CD4-positive, alpha-beta T cell (primary cell): ENCODE measurements around the gene MRGPRD. TPM values are rescaled to one million over a fixed set of nuclear protein-coding genes. Genes with fewer than 3 reads are reported as not detected.
A peak's percentile ranks its signal among the peaks of the same experiment; 100 is the strongest.

Experiments used
- ATAC-seq: fragments of 200-7000 bp; cut with Tn5 transposase; one replicate; pipeline ENCODE4 v1.10.0; 2022; ENCODE audit warnings: mild to moderate bottlenecking; ENCODE audit not compliant: poor library complexity
- CTCF ChIA-PET: fragments of 350-600 bp; sonication (Branson Sonifier 250); formaldehyde crosslinking; loops from one replicate; lab custom pipeline; 2021; ENCODE audit warnings: antibody characterized with exemption, inconsistent platforms; lab: Charles Lee
- POLR2A ChIA-PET: fragments of 350-600 bp; sonication (Branson Sonifier 250); formaldehyde crosslinking; loops from one replicate; lab custom pipeline; 2021; ENCODE audit warnings: antibody characterized with exemption, inconsistent platforms; lab: Charles Lee
- DNase-seq, 14 experiments: peaks; one replicate each; pipeline ENCODE4 v3.0.0-alpha.2; 2013 to 2020; ENCODE audit warnings: mixed read lengths in 2 of 14
- H3K27ac ChIP-seq, 2 donors: one replicate each; pipeline versions ENCODE4 v1.5.1 to v1.7.0; 2013; ENCODE audit warnings: low read length in 2 of 2, low read depth in 1 of 2, mild to moderate bottlenecking in 1 of 2
- H3K27me3 ChIP-seq, 2 experiments: 1 replicate in 1 of 2; 2 replicates in 1 of 2; pipeline versions ENCODE4 v1.6.1 to v1.7.0; 2013; ENCODE audit warnings: low read length in 2 of 2, control low read depth in 1 of 2, mild to moderate bottlenecking in 1 of 2, moderate library complexity in 1 of 2; ENCODE audit not compliant: insufficient read depth in 2 of 2, control insufficient read depth in 1 of 2
- H3K36me3 ChIP-seq: one replicate; pipeline ENCODE4 v1.6.1; 2013; ENCODE audit warnings: low read length, control low read depth; ENCODE audit not compliant: insufficient read depth
- H3K4me1 ChIP-seq: one replicate; pipeline ENCODE4 v1.6.1; 2013; ENCODE audit warnings: low read length, control low read depth; ENCODE audit not compliant: insufficient read depth
- H3K4me3 ChIP-seq: one replicate; pipeline ENCODE4 v1.5.1; 2013; ENCODE audit warnings: mild to moderate bottlenecking, low read length, moderate library complexity
- H3K9me3 ChIP-seq, 2 experiments: 1 replicate in 1 of 2; 2 replicates in 1 of 2; pipeline versions ENCODE4 v1.6.1 to v1.7.0; 2013; ENCODE audit warnings: low read length in 2 of 2, mild to moderate bottlenecking in 2 of 2, control low read depth in 1 of 2, moderate library complexity in 1 of 2; ENCODE audit not compliant: control insufficient read depth in 1 of 2, insufficient read depth in 1 of 2
- H3K27ac Mint-ChIP-seq: one replicate; pipeline ENCODE4 v1.8.0; 2020; ENCODE audit warnings: mixed read lengths
- H3K27me3 Mint-ChIP-seq: one replicate; pipeline ENCODE4 v1.8.0; 2021; ENCODE audit warnings: mixed read lengths
- H3K36me3 Mint-ChIP-seq: one replicate; pipeline ENCODE4 v1.8.0; 2021; ENCODE audit warnings: low read depth, mixed read lengths
- H3K4me1 Mint-ChIP-seq: one replicate; pipeline ENCODE4 v1.8.0; 2021; ENCODE audit warnings: low read depth, mixed read lengths
- H3K4me3 Mint-ChIP-seq: one replicate; pipeline ENCODE4 v1.8.0; 2020; ENCODE audit warnings: mild to moderate bottlenecking, mixed read lengths
- H3K9me3 Mint-ChIP-seq: one replicate; pipeline ENCODE4 v1.8.0; 2020; ENCODE audit warnings: mixed read lengths
- intact Hi-C, 2 experiments: fragments of 100-400 bp; cut with DNase I in 1 of 2; cut with micrococcal nuclease in 1 of 2; formaldehyde crosslinking; loops; one replicate each; pipeline versions ENCODE4 v1.15.1 to v1.9.0; 2023 to 2025; cut with DNase I, micrococcal nuclease
- polyA plus RNA-seq, 2 donors: library from polyadenylated mRNA; unstranded; fragments of 120-200 nt; gene quantifications; one replicate each; pipeline ENCODE4 v1.2.1, GENCODE V29; 2013
- total RNA-seq, 174 experiments: library from RNA in 2 of 174; stranded (reverse) in 2 of 174; gene quantifications; one replicate each; pipeline ENCODE4 v1.2.3 and lab custom pipeline; 2021 to 2026
- TF ChIP-seq, protein P1 (sequence below): fragments of 200-600 bp; IDR thresholded peaks from one replicate; pipeline ENCODE4 v1.8.0; 2022; ENCODE audit warnings: antibody characterized with exemption, mild to moderate bottlenecking

MRGPRD gene, protein sequence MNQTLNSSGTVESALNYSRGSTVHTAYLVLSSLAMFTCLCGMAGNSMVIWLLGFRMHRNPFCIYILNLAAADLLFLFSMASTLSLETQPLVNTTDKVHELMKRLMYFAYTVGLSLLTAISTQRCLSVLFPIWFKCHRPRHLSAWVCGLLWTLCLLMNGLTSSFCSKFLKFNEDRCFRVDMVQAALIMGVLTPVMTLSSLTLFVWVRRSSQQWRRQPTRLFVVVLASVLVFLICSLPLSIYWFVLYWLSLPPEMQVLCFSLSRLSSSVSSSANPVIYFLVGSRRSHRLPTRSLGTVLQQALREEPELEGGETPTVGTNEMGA
- not detected for total RNA-seq
- polyA plus RNA-seq (2013, experiment 1 of 2): 1.1 TPM
- 0.64 TPM for polyA plus RNA-seq (2013, experiment 2 of 2)
- total RNA-seq (lab: John Stamatoyannopoulos, UW): 0 to 0.05 (median 0) reads per million in 172 experiments

DNA sequence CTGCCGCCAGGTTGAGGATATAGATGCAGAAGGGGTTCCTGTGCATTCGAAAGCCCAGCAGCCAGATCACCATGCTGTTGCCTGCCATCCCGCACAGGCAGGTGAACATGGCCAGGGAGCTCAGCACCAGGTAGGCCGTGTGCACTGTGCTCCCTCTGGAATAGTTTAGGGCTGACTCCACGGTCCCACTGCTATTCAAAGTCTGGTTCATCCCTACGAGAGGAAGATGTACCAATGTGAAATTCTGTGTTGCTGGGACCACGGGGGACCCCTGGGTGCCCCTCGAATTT lies at the start of gene MRGPRD:
Gene MRGPRD (minus strand): TSS at position 211 of the 290 bp plus-strand sequence. CDS start 0 bp downstream, at position 211.
- no peaks in the 10 kb centered on the region for H3K27me3 ChIP-seq
- H3K27ac ChIP-seq: no peak within 1 kb of the TSS
- Mint-ChIP-seq H3K9me3 (peaks cover 6% of the 10 kb centered on the region), H3K4me3 (no peak within 1 kb of the TSS), H3K27me3 (peaks cover 13% of the 10 kb centered on the region), H3K36me3 (no peaks in the 10 kb centered on the region), H3K27ac (no peak within 1 kb of the TSS), H3K4me1 (no peaks in the 10 kb centered on the region)
- DNase-seq (no peak), ATAC-seq (no peak)
- intact Hi-C loops: no loop called here
- H3K4me3 ChIP-seq: no peak within 1 kb of the TSS
- CTCF ChIA-PET: interaction anchor here (0.9 kb wide), 1 partner anchor 11 kb away, joined by 3 read pairs; no protein-coding TSS in a partner anchor
- H3K4me1 ChIP-seq: no peaks in the 10 kb centered on the region
- H3K9me3 ChIP-seq: no peaks in the 10 kb centered on the region
- POLR2A ChIA-PET: no interaction called here
- H3K36me3 ChIP-seq: no peaks in the 10 kb centered on the region
- TF ChIP-seq, protein P1, sequence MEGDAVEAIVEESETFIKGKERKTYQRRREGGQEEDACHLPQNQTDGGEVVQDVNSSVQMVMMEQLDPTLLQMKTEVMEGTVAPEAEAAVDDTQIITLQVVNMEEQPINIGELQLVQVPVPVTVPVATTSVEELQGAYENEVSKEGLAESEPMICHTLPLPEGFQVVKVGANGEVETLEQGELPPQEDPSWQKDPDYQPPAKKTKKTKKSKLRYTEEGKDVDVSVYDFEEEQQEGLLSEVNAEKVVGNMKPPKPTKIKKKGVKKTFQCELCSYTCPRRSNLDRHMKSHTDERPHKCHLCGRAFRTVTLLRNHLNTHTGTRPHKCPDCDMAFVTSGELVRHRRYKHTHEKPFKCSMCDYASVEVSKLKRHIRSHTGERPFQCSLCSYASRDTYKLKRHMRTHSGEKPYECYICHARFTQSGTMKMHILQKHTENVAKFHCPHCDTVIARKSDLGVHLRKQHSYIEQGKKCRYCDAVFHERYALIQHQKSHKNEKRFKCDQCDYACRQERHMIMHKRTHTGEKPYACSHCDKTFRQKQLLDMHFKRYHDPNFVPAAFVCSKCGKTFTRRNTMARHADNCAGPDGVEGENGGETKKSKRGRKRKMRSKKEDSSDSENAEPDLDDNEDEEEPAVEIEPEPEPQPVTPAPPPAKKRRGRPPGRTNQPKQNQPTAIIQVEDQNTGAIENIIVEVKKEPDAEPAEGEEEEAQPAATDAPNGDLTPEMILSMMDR: no peak

DNA sequence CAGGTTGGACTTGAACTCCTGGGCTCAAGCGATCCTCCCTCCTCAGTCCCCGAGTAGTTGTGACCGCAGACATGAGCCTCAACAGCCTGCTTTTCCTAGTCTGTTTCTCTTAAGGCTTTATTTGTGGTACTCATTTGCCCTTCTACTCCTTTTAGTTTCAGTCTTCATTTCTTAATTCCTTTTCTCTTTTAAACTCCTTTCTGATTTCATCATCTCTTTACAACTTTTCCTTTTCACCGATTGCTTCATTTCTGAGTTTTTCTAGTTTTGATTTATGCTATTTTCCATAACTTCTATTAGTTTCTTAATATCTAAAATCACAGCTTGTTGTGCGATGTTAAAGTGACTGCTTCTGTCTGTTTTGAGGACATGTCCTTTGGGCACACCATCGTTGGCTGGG lies 49.5 kb upstream of the MRGPRD start:
- POLR2A ChIA-PET: no interaction called here

DNA sequence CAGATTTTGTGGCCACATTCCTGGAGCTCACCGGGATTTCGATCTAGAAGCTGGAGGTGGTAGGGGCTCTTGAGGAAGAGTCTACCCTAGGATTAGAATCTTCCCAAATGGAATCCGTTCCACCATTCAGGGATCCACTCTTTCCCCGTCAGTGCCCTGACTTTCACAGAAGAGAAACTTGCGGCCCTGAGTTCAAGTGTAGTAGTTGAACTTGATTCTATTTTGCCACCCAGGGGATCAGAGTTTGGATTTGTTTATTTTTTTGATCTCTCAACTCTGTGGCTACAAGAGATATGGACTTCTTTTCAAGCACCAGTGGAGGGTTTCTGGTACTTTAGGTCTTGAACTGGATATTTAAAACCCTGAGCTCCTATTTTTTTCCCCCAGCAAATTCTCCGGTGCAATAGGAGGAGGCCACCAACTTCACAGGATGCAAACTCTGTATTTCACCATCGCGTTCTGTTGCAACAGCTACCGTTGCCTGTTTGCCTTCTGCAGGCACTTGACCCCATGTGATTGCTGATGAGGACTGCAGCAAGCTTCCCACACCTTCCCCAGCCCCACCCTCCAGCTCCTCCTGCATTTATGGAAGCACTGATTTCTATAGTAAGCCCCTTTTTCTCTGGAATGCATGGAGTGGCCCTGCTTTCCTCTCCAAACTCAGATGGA lies 47.1 kb upstream of the MRGPRD start:
- Mint-ChIP-seq H3K36me3 (no peaks in the 10 kb centered on the region), H3K4me3 (no peak overlapping the region), H3K27me3 (no peaks in the 10 kb centered on the region), H3K4me1 (no peaks in the 10 kb centered on the region), H3K9me3 (no peaks in the 10 kb centered on the region), H3K27ac (no peak overlapping the region)
- ChIA-PET POLR2A (no interaction called here), CTCF (no interaction called here)
- ATAC-seq (no peak), DNase-seq (peak in 1 of 14 experiments; percentile 17)
- intact Hi-C loops: no loop called here
- H3K4me3 ChIP-seq: no peak overlapping the region
- H3K9me3 ChIP-seq: no peaks in the 10 kb centered on the region
- TF ChIP-seq, protein P1: no peak
- no peaks in the 10 kb centered on the region for H3K4me1 ChIP-seq
- no peaks in the 10 kb centered on the region for H3K36me3 ChIP-seq
- no peaks in the 10 kb centered on the region for H3K27me3 ChIP-seq
- no peak overlapping the region for H3K27ac ChIP-seq

More for the DNA sequence above, 49.5 kb upstream of the MRGPRD start:
- H3K27ac Mint-ChIP-seq: no peak overlapping the region
- no peaks in the 10 kb centered on the region for H3K36me3 ChIP-seq
- intact Hi-C loops: no loop called here
- H3K9me3 ChIP-seq: no peaks in the 10 kb centered on the region
- TF ChIP-seq, protein P1: no peak
- H3K36me3 Mint-ChIP-seq: no peaks in the 10 kb centered on the region
- no peak overlapping the region for H3K27ac ChIP-seq
- H3K9me3 Mint-ChIP-seq: no peaks in the 10 kb centered on the region
- H3K4me1 Mint-ChIP-seq: no peaks in the 10 kb centered on the region
- no peak overlapping the region for H3K4me3 ChIP-seq
- H3K27me3 ChIP-seq: no peaks in the 10 kb centered on the region
- H3K4me1 ChIP-seq: no peaks in the 10 kb centered on the region
- CTCF ChIA-PET: no interaction called here
- H3K27me3 Mint-ChIP-seq: peaks cover 7% of the 10 kb centered on the region
- no peak overlapping the region for H3K4me3 Mint-ChIP-seq
- DNase-seq (no peak), ATAC-seq (no peak)
